HepG2 (cell line): ENCODE data around the gene VWA3A. TPM values are rescaled to one million over a fixed set of nuclear protein-coding genes. Genes with fewer than 3 reads are reported as not detected.

Experiments
- ATAC-seq: fragments of 200-7000 bp; cut with Tn5 transposase; 3 replicates; pipeline ENCODE4 v1.9.1; 2020; ENCODE audit warnings: mild to moderate bottlenecking, moderate library complexity
- BruUV-seq: library from RNA; stranded (reverse); fragments of 400-500 nt; replicated peaks from 2 replicates; lab custom pipeline; 2021; lab: Mats Ljungman, UMichigan
- CTCF ChIA-PET: fragments of 300-600 bp; formaldehyde crosslinking; extraction: SDS; loops from one replicate; lab custom pipeline; 2021; ENCODE audit warnings: low total read pairs, inconsistent platforms, low intra/inter-chr PET ratio; lab: Yijun Ruan, JAX
- POLR2A ChIA-PET: fragments of 350-600 bp; sonication (Branson Sonifier 250); formaldehyde crosslinking; loops from one replicate; lab custom pipeline; 2020; ENCODE audit warnings: antibody characterized with exemption, inconsistent platforms; lab: Yijun Ruan, JAX
- DNase-seq: peaks from one replicate; pipeline ENCODE4 v3.0.0-alpha.2; 2015; ENCODE audit warnings: low spot score
- FAIRE-seq: peaks from 3 replicates; lab custom pipeline; 2011; peaks lifted over from hg19 to GRCh38; lab: Jason Lieb, UNC
- H2AFZ ChIP-seq: one replicate; pipeline ENCODE4 v1.6.1; 2011; ENCODE audit warnings: low read length, inconsistent platforms
- H3K27ac ChIP-seq: fragments of 300-600 bp; 3 replicates; pipeline ENCODE4 v1.8.0; 2011; ENCODE audit warnings: mixed run types, mild to moderate bottlenecking, mixed read lengths, low read length, inconsistent platforms; ENCODE audit not compliant: insufficient read depth; ENCODE audit errors: extremely low read length
- H3K27me3 ChIP-seq, 2 experiments: fragments of 200-600 bp in 1 of 2; 2 replicates in 1 of 2; 3 replicates in 1 of 2; pipeline versions ENCODE4 v1.6.0 to v1.8.0; 2011; ENCODE audit warnings: low read length in 2 of 2, mild to moderate bottlenecking in 2 of 2, moderate library complexity in 2 of 2, inconsistent platforms in 1 of 2; ENCODE audit not compliant: insufficient read depth in 2 of 2, control insufficient read depth in 1 of 2
- H3K36me3 ChIP-seq, 2 experiments: fragments of 200-600 bp in 1 of 2; replicated peaks in 1 of 2; 2 replicates in 1 of 2; 3 replicates in 1 of 2; pipeline versions ENCODE4 v1.5.1 to v1.8.0; 2011; ENCODE audit warnings: low read length in 2 of 2, inconsistent platforms in 1 of 2; ENCODE audit not compliant: insufficient read depth in 2 of 2, control insufficient read depth in 1 of 2
- H3K4me1 ChIP-seq: 2 replicates; pipeline ENCODE4 v1.5.1; 2012; ENCODE audit warnings: low read length, inconsistent platforms; ENCODE audit not compliant: insufficient read depth
- H3K4me2 ChIP-seq: 2 replicates; pipeline ENCODE4 v1.6.0; 2011; ENCODE audit warnings: low read depth, low read length, inconsistent platforms
- H3K4me3 ChIP-seq, 3 experiments: fragments of 200-600 bp in 1 of 3; sonication (generic), shearing (Covaris generic) in 1 of 3; replicated peaks in 1 of 3; 2 replicates each; pipeline ENCODE4 v1.5.1; 2011 to 2016; ENCODE audit warnings: low read length in 3 of 3, inconsistent platforms in 2 of 3, low read depth in 2 of 3, mild to moderate bottlenecking in 2 of 3, control low read depth in 1 of 3, mixed read lengths in 1 of 3; ENCODE audit not compliant: insufficient read depth in 1 of 3
- H3K79me2 ChIP-seq: one replicate; pipeline ENCODE4 v1.6.1; 2011; ENCODE audit warnings: low read length, inconsistent platforms; ENCODE audit not compliant: insufficient read depth
- H3K9ac ChIP-seq: 2 replicates; pipeline ENCODE4 v1.6.0; 2011; ENCODE audit warnings: mild to moderate bottlenecking, low read depth, low read length, inconsistent platforms; ENCODE audit not compliant: insufficient read depth
- H3K9me3 ChIP-seq: 2 replicates; pipeline ENCODE4 v1.5.1; 2012; ENCODE audit warnings: mild to moderate bottlenecking, low read length
- H4K20me1 ChIP-seq: 2 replicates; pipeline ENCODE4 v1.6.0; 2011; ENCODE audit warnings: inconsistent platforms, mild to moderate bottlenecking, low read length, moderate library complexity; ENCODE audit not compliant: insufficient read depth
- AGO2 ChIP-seq: fragments of 200-400 bp; formaldehyde crosslinking; optimal IDR thresholded peaks from 2 replicates; pipeline ENCODE3; 2017; ENCODE audit warnings: mild to moderate bottlenecking, low read depth, low read length, moderate library complexity
- ARNT2 ChIP-seq: sonication (generic); formaldehyde crosslinking; IDR thresholded peaks from 2 replicates; pipeline ENCODE4 v1.8.0; 2022; ENCODE audit warnings: mild to moderate bottlenecking, low read depth, missing genetic modification reagents, moderate library complexity
- CCAR2 ChIP-seq: fragments of 200-400 bp; formaldehyde crosslinking; optimal IDR thresholded peaks from 2 replicates; pipeline ENCODE3; 2018; ENCODE audit warnings: low read depth, mild to moderate bottlenecking, low read length, moderate library complexity
- HMG20A ChIP-seq: IDR thresholded peaks from 2 replicates; pipeline ENCODE4 v1.6.1; 2016; ENCODE audit warnings: borderline replicate concordance
- MEIS1 ChIP-seq: sonication (generic); formaldehyde crosslinking; IDR thresholded peaks from 2 replicates; pipeline ENCODE4 v1.9.0; 2021; ENCODE audit warnings: mild to moderate bottlenecking, missing genetic modification reagents, moderate library complexity, borderline replicate concordance
- PRDM4 ChIP-seq: sonication (generic); formaldehyde crosslinking; IDR thresholded peaks from 2 replicates; pipeline ENCODE4 v1.9.0; 2021; ENCODE audit warnings: missing genetic modification reagents, borderline replicate concordance
- SMAD9 ChIP-seq: sonication (generic); formaldehyde crosslinking; IDR thresholded peaks from 2 replicates; pipeline ENCODE4 v1.5.1; 2020; ENCODE audit warnings: mild to moderate bottlenecking, missing genetic modification reagents
- SMARCE1 ChIP-seq: fragments of 450-650 bp; IDR thresholded peaks from 2 replicates; pipeline ENCODE4 v1.6.1; 2017; ENCODE audit warnings: borderline replicate concordance
- SOX6 ChIP-seq, 2 experiments: fragments of 450-650 bp in 1 of 2; sonication (generic) in 1 of 2; formaldehyde crosslinking in 1 of 2; IDR thresholded peaks; 2 replicates each; pipeline versions ENCODE4 v1.4.0 to v1.6.1; 2017 to 2020; ENCODE audit warnings: antibody characterized with exemption in 1 of 2, mild to moderate bottlenecking in 1 of 2, missing genetic modification reagents in 1 of 2
- TCF12 ChIP-seq, 2 experiments: fragments of 450-650 bp in 1 of 2; sonication (generic) in 1 of 2; formaldehyde crosslinking in 1 of 2; IDR thresholded peaks; 2 replicates each; pipeline versions ENCODE4 v1.6.1 to v1.8.0; 2017 to 2022; ENCODE audit warnings: antibody characterized with exemption in 1 of 2, mild to moderate bottlenecking in 1 of 2, missing genetic modification reagents in 1 of 2, moderate library complexity in 1 of 2
- ZFYVE20 ChIP-seq: sonication (generic); formaldehyde crosslinking; IDR thresholded peaks from 2 replicates; pipeline ENCODE4 v1.8.0; 2023; ENCODE audit warnings: low read depth, mild to moderate bottlenecking, moderate library complexity, missing genetic modification reagents, borderline replicate concordance
- ZMYM3 ChIP-seq: sonication (generic); formaldehyde crosslinking; IDR thresholded peaks from 2 replicates; pipeline ENCODE4 v1.5.1; 2020; ENCODE audit warnings: mild to moderate bottlenecking, missing genetic modification reagents
- ZNF280B ChIP-seq: sonication (generic); formaldehyde crosslinking; IDR thresholded peaks from 2 replicates; pipeline ENCODE4 v1.5.0; 2020; ENCODE audit warnings: missing genetic modification reagents, mild to moderate bottlenecking, borderline replicate concordance
- ZNF337 ChIP-seq: sonication (generic); formaldehyde crosslinking; IDR thresholded peaks from 2 replicates; pipeline ENCODE4 v1.5.1; 2020; ENCODE audit warnings: missing genetic modification reagents, low read depth, mild to moderate bottlenecking, borderline replicate concordance
- ZNF354B ChIP-seq: sonication (generic); formaldehyde crosslinking; IDR thresholded peaks from 2 replicates; pipeline ENCODE4 v1.8.0; 2022; ENCODE audit warnings: mild to moderate bottlenecking, missing genetic modification reagents
- ZNF431 ChIP-seq: sonication (generic); formaldehyde crosslinking; IDR thresholded peaks from 2 replicates; pipeline ENCODE4 v1.9.0; 2022; ENCODE audit warnings: missing genetic modification reagents, low read depth, mild to moderate bottlenecking, borderline replicate concordance
- ZNF574 ChIP-seq: sonication (generic); formaldehyde crosslinking; IDR thresholded peaks from 2 replicates; pipeline ENCODE4 v1.4.0; 2020; ENCODE audit warnings: missing genetic modification reagents
- WGBS: methylation state at CpG from one replicate; pipeline ENCODE4 v1.1.6; 2017; ENCODE audit warnings: low lambda C conversion rate; 5-methylcytosine and 5-hydroxymethylcytosine counted together
- in situ Hi-C: cut with HindIII; loops from 2 replicates; pipeline ENCODE4 v1.10.0; 2017; ENCODE audit warnings: low pct_unique_long_range_greater_than_20kb; ENCODE audit not compliant: extremely low pct_ligation_motif_present
- intact Hi-C: fragments of 100-400 bp; cut with micrococcal nuclease; formaldehyde crosslinking; loops from one replicate; pipeline ENCODE4 v1.10.0; 2022; ENCODE audit not compliant: unreplicated experiment
- polyA plus RNA-seq, 8 experiments: library from polyadenylated mRNA; depleted of rRNA in 3 of 8; stranded (reverse) in 7 of 8; unstranded in 1 of 8; fragments of >200 nt; fragmentation: Illumina TruSeq in 4 of 8; extraction: Trizol in 4 of 8; gene quantifications; 2 replicates each; pipeline versions ENCODE4 v1.2.1 to v1.2.3, GENCODE V29; 2011 to 2016; ENCODE audit warnings: low read depth in 4 of 8, missing spikeins in 1 of 8, mixed read lengths in 1 of 8; ENCODE audit not compliant: insufficient read depth in 1 of 8
- total RNA-seq, 5 experiments: library from RNA; depleted of rRNA; stranded (reverse); fragments of >200 nt; fragmentation: Illumina TruSeq; extraction: Trizol; gene quantifications; 2 replicates each; pipeline ENCODE4 v1.2.3, GENCODE V29; 2016; ENCODE audit warnings: low read depth in 1 of 5

The VWA3A gene
- total and polyA plus RNA-seq, 2 of the 13 experiments (the other 11 are each of a cell fraction or from before 2014, with no cell fraction given), result 0.03 to 0.07 TPM

- intact Hi-C loops (no loop called here), in situ Hi-C loops (no loop called here)
- DNase-seq (no peak), FAIRE-seq (no peak), ATAC-seq (no peak)
- ChIA-PET CTCF (no interaction called here), POLR2A (no interaction called here)
- WGBS, result under 1% methylated on average over 8 of the region's 8 CpGs
- no peaks in the 10 kb centered on the region for H3K9me3 ChIP-seq
- H3K36me3 ChIP-seq, result no peaks in the 10 kb centered on the region
- H3K4me1 ChIP-seq, result no peaks in the 10 kb centered on the region
- no peak overlapping the region for H3K27ac ChIP-seq
- H3K79me2 ChIP-seq, result no peaks in the 10 kb centered on the region
- no peak overlapping the region for H3K4me2 ChIP-seq
- no peak overlapping the region for H2AFZ ChIP-seq
- H3K27me3 ChIP-seq, result peaks cover 12 to 64% of the 10 kb centered on the region in 2 experiments; a peak in 4 of 5 replicates
- H3K9ac ChIP-seq, result no peak overlapping the region
- H3K4me3 ChIP-seq, result no peak overlapping the region
- no TSS peak for BruUV-seq
- no peaks in the 10 kb centered on the region; the same call in 1 of the 2 replicates for H4K20me1 ChIP-seq
- TF ChIP-seq TCF12 (IDR thresholded peaks at IDR 0.05), result no peak
- no peak for TF ChIP-seq TCF12 (CRISPR knock-in tag; IDR thresholded peaks at IDR 0.05)
- no peak for TF ChIP-seq ZNF574 (CRISPR knock-in tag)
- no peak for TF ChIP-seq SMARCE1
- TF ChIP-seq SOX6 (IDR thresholded peaks at IDR 0.05), result no peak
- TF ChIP-seq SOX6 (CRISPR knock-in tag; IDR thresholded peaks at IDR 0.05), result no peak
- no peak for TF ChIP-seq ZMYM3 (CRISPR knock-in tag)
- no peak for TF ChIP-seq PRDM4 (CRISPR knock-in tag)
- TF ChIP-seq ZNF280B (CRISPR knock-in tag), result no peak
- TF ChIP-seq ZNF337 (CRISPR knock-in tag), result no peak
- no peak for TF ChIP-seq ZFYVE20 (CRISPR knock-in tag)
- TF ChIP-seq CCAR2, result no peak
- no peak for TF ChIP-seq ZNF431
- no peak for TF ChIP-seq SMAD9 (CRISPR knock-in tag)
- no peak for TF ChIP-seq ZNF354B
- no peak for TF ChIP-seq MEIS1
- no peak for TF ChIP-seq AGO2
- no peak for TF ChIP-seq HMG20A (CRISPR knock-in tag)
- TF ChIP-seq ARNT2 (CRISPR knock-in tag), result no peak
Measured at GRCh38 chr16:22138482-22138881, 46.1 kb downstream of the VWA3A start.
